Activated CD4-positive, alpha-beta T cell treated with anti-CD3 and anti-CD28 coated beads, Interleukin-2, amount 10 ng/mL, durations not matched to agents 7 days and 5 days (primary cell): ENCODE data around the gene POLR2J2. TPM values are rescaled to one million over a fixed set of nuclear protein-coding genes. Genes with fewer than 3 reads are reported as not detected.
"Not testable (repeated sequence)": the region's sequence is repeated elsewhere in the genome, so short reads cannot be mapped to it uniquely, and the experiment has no call there.

ENCODE experiments used
- CTCF ChIA-PET: fragments of 350-600 bp; sonication (Branson Sonifier 250); formaldehyde crosslinking; loops from one replicate; lab custom pipeline; 2021; ENCODE audit warnings: antibody characterized with exemption; lab: Charles Lee
- POLR2A ChIA-PET: fragments of 350-600 bp; sonication (Branson Sonifier 250); formaldehyde crosslinking; loops from one replicate; lab custom pipeline; 2021; ENCODE audit warnings: antibody characterized with exemption; lab: Charles Lee
- DNase-seq: peaks from one replicate; pipeline ENCODE4 v3.0.0-alpha.2; 2020
- H3K27ac Mint-ChIP-seq: one replicate; pipeline ENCODE4 v1.8.0; 2021; ENCODE audit warnings: mild to moderate bottlenecking, moderate library complexity, mixed read lengths
- H3K27me3 Mint-ChIP-seq: one replicate; pipeline ENCODE4 v1.8.0; 2021; ENCODE audit warnings: mixed read lengths
- H3K36me3 Mint-ChIP-seq: one replicate; pipeline ENCODE4 v1.8.0; 2021; ENCODE audit warnings: low read depth, mixed read lengths
- H3K4me1 Mint-ChIP-seq: one replicate; pipeline ENCODE4 v1.8.0; 2021; ENCODE audit warnings: mixed read lengths
- H3K4me3 Mint-ChIP-seq: one replicate; pipeline ENCODE4 v1.8.0; 2021; ENCODE audit warnings: mild to moderate bottlenecking, moderate library complexity, mixed read lengths
- H3K9me3 Mint-ChIP-seq: one replicate; pipeline ENCODE4 v1.8.0; 2021; ENCODE audit warnings: mixed read lengths
- total RNA-seq, 2 experiments: library from RNA; stranded (reverse); gene quantifications; one replicate each; pipeline ENCODE4 v1.2.3, GENCODE V29; 2021

The POLR2J2 gene
- total RNA-seq, 2 experiments from 2014 or later: 36.6 to 37.4 TPM

GRCh38 chr7:102689436-102690282 lies 18.2 kb upstream of the POLR2J2 start:
- H3K27me3 Mint-ChIP-seq, CTCF ChIA-PET, H3K4me1 Mint-ChIP-seq, H3K36me3 Mint-ChIP-seq, H3K9me3 Mint-ChIP-seq, POLR2A ChIA-PET: not testable (repeated sequence)
- Mint-ChIP-seq H3K27ac (peak overlapping the region; percentile 90), H3K4me3 (peak overlapping the region; percentile 70)
- peak; percentile 51 for DNase-seq

- H3K27ac Mint-ChIP-seq, H3K36me3 Mint-ChIP-seq, H3K4me1 Mint-ChIP-seq, H3K9me3 Mint-ChIP-seq, CTCF ChIA-PET, H3K4me3 Mint-ChIP-seq, POLR2A ChIA-PET, H3K27me3 Mint-ChIP-seq: not testable (repeated sequence)
- DNase-seq: peak; percentile 23
Measured at GRCh38 chr7:102688299-102689036, 17.0 kb upstream of the POLR2J2 start.

- H3K36me3 Mint-ChIP-seq, H3K4me3 Mint-ChIP-seq, DNase-seq, H3K4me1 Mint-ChIP-seq, POLR2A ChIA-PET, H3K27ac Mint-ChIP-seq, H3K9me3 Mint-ChIP-seq, H3K27me3 Mint-ChIP-seq, CTCF ChIA-PET: not testable (repeated sequence)
Measured at GRCh38 chr7:102682560-102682959, 11.1 kb upstream of the POLR2J2 start.

- not testable (repeated sequence) for H3K27me3 Mint-ChIP-seq, H3K4me3 Mint-ChIP-seq
Measured at GRCh38 chr7:102680780-102681179, 9.3 kb upstream of the POLR2J2 start.

DNA sequence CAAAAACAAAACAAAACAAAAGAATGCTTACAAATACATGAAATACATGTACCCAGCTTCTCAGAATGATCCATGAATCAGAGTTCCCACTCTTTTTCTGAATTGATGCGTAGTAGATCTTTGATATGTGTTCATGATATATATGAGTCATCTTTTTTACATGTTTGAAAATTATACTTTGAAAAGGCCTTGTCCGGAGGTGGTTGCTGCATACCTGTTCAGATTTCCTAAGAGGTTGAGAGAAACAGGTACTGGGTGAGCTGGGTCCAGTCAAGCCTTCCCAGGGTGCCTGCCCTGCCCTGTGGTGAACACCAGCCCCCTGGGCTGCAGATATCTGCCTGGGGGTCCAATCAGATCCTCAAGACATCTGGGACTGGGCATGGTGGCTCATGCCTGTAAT lies 4.1 kb upstream of the POLR2J2 start:
- H3K4me1 Mint-ChIP-seq, H3K9me3 Mint-ChIP-seq, H3K27ac Mint-ChIP-seq, H3K36me3 Mint-ChIP-seq, H3K4me3 Mint-ChIP-seq, CTCF ChIA-PET, H3K27me3 Mint-ChIP-seq, POLR2A ChIA-PET, DNase-seq: not testable (repeated sequence)

More at GRCh38 chr7:102680780-102681179, 9.3 kb upstream of the POLR2J2 start:
- H3K36me3 Mint-ChIP-seq, H3K9me3 Mint-ChIP-seq, H3K27ac Mint-ChIP-seq, CTCF ChIA-PET, H3K4me1 Mint-ChIP-seq, POLR2A ChIA-PET, DNase-seq: not testable (repeated sequence)

- H3K36me3 Mint-ChIP-seq, H3K27me3 Mint-ChIP-seq, DNase-seq, H3K9me3 Mint-ChIP-seq, H3K27ac Mint-ChIP-seq, H3K4me3 Mint-ChIP-seq, H3K4me1 Mint-ChIP-seq, POLR2A ChIA-PET, CTCF ChIA-PET: not testable (repeated sequence)
Measured at GRCh38 chr7:102673447-102674067, 2.1 kb upstream of the POLR2J2 start.

DNA sequence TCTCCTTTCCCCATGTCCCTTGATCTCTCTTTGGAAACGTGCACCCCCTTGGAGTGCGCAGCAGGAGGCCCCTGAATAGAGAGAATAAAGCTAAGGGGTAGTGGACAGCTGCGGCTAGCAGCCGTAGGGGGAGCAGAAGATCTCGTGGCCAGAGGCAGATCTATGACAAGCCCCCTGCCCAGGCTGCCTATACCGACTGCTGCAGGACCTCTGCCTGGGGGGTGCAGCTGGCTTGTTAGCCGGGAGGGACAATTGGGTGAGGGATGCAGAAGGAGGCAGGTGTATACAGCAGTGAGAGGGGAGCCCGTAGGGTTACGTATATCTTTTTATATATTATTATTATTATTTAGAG lies 469 bp upstream of the POLR2J2 start:
- H3K27ac Mint-ChIP-seq, POLR2A ChIA-PET, H3K27me3 Mint-ChIP-seq, H3K4me1 Mint-ChIP-seq, DNase-seq, CTCF ChIA-PET, H3K9me3 Mint-ChIP-seq, H3K36me3 Mint-ChIP-seq: not testable (repeated sequence)
- H3K4me3 Mint-ChIP-seq: peak overlapping the region; percentile 91

DNA sequence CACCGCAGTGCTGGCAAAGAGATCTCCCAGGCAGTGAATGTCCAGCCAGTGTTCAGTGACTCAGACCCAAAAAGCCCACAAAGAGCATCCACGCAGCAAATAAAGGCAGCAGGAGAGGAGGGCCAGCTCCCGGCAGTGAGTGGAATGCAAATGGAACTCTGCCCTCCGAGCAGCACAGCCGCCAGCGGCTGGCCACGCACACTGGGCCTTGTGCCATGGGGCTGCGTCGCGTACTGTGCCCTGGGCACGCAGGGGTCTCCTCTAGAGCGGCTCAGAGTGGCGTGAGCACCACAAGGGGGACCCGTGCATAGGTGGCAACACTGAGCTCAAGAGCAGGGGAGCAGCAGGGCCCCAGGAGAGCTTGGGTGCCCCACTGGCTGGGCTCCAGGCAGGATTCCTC lies 3.9 kb downstream of the POLR2J2 start:
- H3K4me1 Mint-ChIP-seq, CTCF ChIA-PET: not testable (repeated sequence)

GRCh38 chr7:102666850-102667249 lies 4.6 kb downstream of the POLR2J2 start:
- CTCF ChIA-PET, H3K36me3 Mint-ChIP-seq, POLR2A ChIA-PET: not testable (repeated sequence)

More for the DNA sequence above, 3.9 kb downstream of the POLR2J2 start:
- H3K4me3 Mint-ChIP-seq, H3K36me3 Mint-ChIP-seq, H3K9me3 Mint-ChIP-seq, DNase-seq, POLR2A ChIA-PET, H3K27me3 Mint-ChIP-seq, H3K27ac Mint-ChIP-seq: not testable (repeated sequence)

DNA sequence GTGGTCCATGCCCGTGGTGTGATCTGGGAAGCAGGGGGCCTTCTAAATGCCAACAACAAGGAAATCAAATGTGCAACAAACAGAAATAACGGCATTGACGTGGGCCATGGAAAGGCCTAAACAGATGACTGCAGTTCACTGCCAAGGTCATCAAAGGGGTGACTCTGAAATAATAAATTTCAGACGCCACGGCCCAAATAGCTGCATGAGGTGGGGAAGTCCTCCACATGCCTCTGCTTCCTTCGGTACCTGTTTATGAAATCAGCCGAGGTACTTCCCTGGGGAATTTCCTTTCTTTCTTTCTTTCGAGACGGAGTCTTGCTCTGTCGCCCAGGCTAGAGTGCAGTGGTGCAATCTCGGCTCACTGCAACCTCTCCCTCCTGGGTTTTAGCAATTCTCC lies 6.7 kb downstream of the POLR2J2 start:
- H3K36me3 Mint-ChIP-seq, POLR2A ChIA-PET, CTCF ChIA-PET, H3K27ac Mint-ChIP-seq, H3K4me1 Mint-ChIP-seq, H3K4me3 Mint-ChIP-seq, H3K27me3 Mint-ChIP-seq, H3K9me3 Mint-ChIP-seq, DNase-seq: not testable (repeated sequence)

More at GRCh38 chr7:102666850-102667249, 4.6 kb downstream of the POLR2J2 start:
- not testable (repeated sequence) for H3K4me3 Mint-ChIP-seq, H3K4me1 Mint-ChIP-seq, H3K9me3 Mint-ChIP-seq, DNase-seq, H3K27me3 Mint-ChIP-seq, H3K27ac Mint-ChIP-seq

GRCh38 chr7:102649924-102650323 lies 21.5 kb downstream of the POLR2J2 start, which contains the start of gene SPDYE2B:
TSS of gene SPDYE2B (plus strand) at chr7:102650319. CDS start at chr7:102652349, 2,030 bp downstream.
- H3K27me3 Mint-ChIP-seq, H3K4me3 Mint-ChIP-seq, DNase-seq, H3K4me1 Mint-ChIP-seq, POLR2A ChIA-PET, CTCF ChIA-PET, H3K36me3 Mint-ChIP-seq, H3K9me3 Mint-ChIP-seq, H3K27ac Mint-ChIP-seq: not testable (repeated sequence)

- H3K9me3 Mint-ChIP-seq, H3K27me3 Mint-ChIP-seq, POLR2A ChIA-PET, H3K4me3 Mint-ChIP-seq, DNase-seq, H3K27ac Mint-ChIP-seq, CTCF ChIA-PET, H3K4me1 Mint-ChIP-seq, H3K36me3 Mint-ChIP-seq: not testable (repeated sequence)
Measured at GRCh38 chr7:102647813-102648212, 23.6 kb downstream of the POLR2J2 start.

GRCh38 chr7:102643404-102643803 lies 28.1 kb downstream of the POLR2J2 start:
- H3K27me3 Mint-ChIP-seq, H3K4me1 Mint-ChIP-seq, DNase-seq, H3K36me3 Mint-ChIP-seq, H3K9me3 Mint-ChIP-seq, H3K27ac Mint-ChIP-seq, H3K4me3 Mint-ChIP-seq, POLR2A ChIA-PET, CTCF ChIA-PET: not testable (repeated sequence)
